ENCODE results near the gene TTLL12.

The TTLL12 gene

DNA sequence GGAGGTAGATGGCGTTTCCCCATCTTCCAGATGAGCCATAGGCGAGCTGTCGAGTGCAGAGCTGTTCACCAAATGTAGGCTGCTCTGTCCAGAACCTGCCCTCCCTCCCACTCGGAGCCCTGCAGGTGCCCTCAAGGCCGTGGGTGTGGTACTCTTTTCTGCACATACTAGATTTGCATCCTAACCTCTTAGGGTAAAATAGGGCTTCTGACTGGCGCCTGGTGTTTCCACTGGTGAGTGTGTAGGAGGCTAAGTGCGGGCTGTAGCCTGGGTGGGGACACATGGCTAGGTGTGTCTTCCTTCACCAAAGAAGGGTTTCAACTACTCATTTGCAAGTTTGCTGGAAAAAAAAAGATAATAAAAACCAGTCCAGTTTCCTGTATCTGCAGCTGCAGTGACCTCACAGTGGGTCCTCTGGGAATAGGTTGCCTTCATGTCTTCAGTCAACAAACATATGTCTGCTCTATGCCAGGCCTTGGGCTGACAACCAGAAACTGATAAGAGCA, 67.9 kb downstream of the TTLL12 start:
- DNase-seq: no peak

DNA sequence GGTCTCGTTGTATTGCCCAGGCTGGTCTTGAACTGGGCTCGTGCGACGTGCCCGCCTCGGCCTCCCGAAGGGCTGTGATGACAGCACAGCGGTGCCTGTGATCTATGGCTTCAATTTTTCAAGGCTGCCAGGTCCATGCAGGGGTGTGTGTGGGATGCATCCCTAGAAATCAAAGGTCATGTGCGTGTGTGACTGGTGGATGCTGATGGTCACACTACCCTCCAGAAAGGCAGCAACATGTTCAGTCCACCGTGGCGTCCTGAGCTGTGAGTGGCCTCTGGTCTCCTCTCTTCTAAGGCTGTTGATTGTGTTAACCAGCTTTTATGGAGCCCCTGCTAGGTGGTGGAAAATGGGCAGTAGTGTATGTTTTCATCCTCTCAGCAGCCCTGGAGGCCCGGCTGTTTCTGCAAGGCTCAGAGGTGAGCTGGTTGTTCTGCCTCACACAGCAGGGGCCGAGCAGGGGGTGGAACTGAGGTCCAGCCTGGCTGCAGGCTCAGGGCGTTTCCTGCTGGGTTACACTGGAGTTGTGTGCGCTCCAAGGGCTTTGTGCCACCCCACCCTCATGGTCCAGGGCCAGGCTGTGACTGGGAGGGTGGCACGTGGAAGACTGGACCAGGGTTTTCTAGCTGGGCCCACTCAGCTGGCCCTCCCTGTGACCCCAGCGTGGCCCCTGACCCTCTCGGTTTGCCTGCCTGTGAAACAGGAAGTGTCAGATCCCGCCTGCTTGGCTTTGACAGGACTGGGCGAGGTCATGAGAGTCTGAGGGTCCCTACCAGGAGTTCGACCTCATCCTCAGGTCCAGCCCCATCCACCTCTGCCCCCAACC, 68.7 kb downstream of the TTLL12 start:
- no peak for DNase-seq

DNA sequence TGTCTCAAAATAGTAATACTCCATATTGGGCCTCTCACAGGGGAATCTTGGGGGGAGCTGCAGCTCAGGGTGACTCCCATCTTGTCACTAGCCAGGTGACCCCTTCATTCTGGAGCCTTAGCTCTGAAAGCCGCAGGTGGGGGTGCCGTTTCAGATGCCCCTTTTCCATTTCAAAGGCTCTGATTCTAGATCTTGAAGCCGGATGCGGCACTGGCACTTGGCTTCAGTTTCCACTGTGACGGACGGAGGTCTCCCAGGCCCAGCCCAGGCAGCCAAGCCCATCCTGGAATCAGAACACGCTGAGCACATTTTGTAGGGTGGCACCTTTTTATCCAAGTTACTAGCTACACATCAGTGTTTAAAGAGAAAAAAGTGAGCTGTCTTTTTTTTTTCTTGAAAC, 70.0 kb downstream of the TTLL12 start:
- DNase-seq: no peak

All from NCI-H748 treated with DMSO at 0.1 percent for 48 hours (cell line).